B cell (primary cell): ENCODE results near the gene KCNMB2.

ENCODE experiments used
- EZH2 ChIP-seq: IDR thresholded peaks from 2 replicates; pipeline ENCODE4 v1.6.1; 2012; ENCODE audit warnings: borderline replicate concordance, low read depth, mild to moderate bottlenecking, moderate library complexity, low read length; ENCODE audit not compliant: insufficient read depth, poor library complexity, severe bottlenecking
- TF ChIP-seq, protein P1 (sequence below): fragments of 200-600 bp; IDR thresholded peaks from one replicate; pipeline ENCODE4 v1.8.0; 2022; ENCODE audit warnings: antibody characterized with exemption, mild to moderate bottlenecking

DNA sequence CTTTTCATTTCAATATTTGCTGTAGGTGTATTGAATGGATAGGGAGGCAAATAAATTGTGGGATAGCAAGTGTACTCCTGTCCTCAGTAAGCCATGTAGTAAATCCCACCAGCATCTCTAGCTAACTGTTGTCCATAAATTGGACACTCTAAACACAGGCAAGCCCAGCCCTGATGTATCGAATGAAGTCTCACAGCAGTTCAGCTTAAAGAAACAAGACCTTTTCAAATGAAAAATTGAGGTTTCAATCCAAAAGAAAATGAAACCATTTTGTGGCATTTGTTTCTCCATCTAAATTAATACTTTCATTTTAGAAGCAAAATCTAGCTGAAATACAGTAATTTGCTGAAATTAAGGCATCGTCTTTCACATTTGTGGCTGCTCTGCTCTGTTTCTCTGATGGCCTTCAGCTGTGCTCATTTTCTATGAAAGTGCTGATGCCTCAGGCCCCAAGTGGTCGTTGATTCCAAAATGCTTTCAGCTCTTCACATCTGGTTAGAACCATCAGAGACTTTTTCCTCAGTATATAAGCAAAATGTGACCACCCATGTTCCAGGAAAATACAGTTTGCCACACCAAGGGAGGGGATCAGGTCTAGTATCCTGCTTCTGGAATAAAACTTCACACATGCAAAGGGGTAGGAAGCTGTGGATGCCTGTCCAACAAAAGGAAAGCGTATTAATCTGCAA lies 290.3 kb downstream of the KCNMB2 start:
- TF ChIP-seq, protein P1, sequence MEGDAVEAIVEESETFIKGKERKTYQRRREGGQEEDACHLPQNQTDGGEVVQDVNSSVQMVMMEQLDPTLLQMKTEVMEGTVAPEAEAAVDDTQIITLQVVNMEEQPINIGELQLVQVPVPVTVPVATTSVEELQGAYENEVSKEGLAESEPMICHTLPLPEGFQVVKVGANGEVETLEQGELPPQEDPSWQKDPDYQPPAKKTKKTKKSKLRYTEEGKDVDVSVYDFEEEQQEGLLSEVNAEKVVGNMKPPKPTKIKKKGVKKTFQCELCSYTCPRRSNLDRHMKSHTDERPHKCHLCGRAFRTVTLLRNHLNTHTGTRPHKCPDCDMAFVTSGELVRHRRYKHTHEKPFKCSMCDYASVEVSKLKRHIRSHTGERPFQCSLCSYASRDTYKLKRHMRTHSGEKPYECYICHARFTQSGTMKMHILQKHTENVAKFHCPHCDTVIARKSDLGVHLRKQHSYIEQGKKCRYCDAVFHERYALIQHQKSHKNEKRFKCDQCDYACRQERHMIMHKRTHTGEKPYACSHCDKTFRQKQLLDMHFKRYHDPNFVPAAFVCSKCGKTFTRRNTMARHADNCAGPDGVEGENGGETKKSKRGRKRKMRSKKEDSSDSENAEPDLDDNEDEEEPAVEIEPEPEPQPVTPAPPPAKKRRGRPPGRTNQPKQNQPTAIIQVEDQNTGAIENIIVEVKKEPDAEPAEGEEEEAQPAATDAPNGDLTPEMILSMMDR, result no peak
- no peak for TF ChIP-seq EZH2
